Endothelial cell of umbilical vein (primary cell): ENCODE results near the gene CD58. TPM values are rescaled to one million over a fixed set of nuclear protein-coding genes. Genes with fewer than 3 reads are reported as not detected.

ENCODE experiments used
- BruUV-seq: library from RNA; stranded (reverse); fragments of 400-500 nt; replicated peaks from 2 replicates; lab custom pipeline; 2021; lab: Mats Ljungman, UMichigan
- CTCF ChIA-PET: fragments of 300-600, 350-600 bp; sonication (Branson Sonifier 250); formaldehyde crosslinking; loops from one replicate; lab custom pipeline; 2021; ENCODE audit warnings: antibody characterized with exemption, inconsistent platforms; lab: Charles Lee
- POLR2A ChIA-PET: fragments of 300-600, 350-600 bp; sonication (Branson Sonifier 250); formaldehyde crosslinking; loops from one replicate; lab custom pipeline; 2021; ENCODE audit warnings: antibody characterized with exemption, inconsistent platforms; lab: Charles Lee
- DNase-seq: peaks from one replicate; pipeline ENCODE4 v3.0.0-alpha.2; 2011; ENCODE audit warnings: low read depth, low spot score
- FAIRE-seq: peaks from 2 replicates; lab custom pipeline; 2011; peaks lifted over from hg19 to GRCh38; lab: Jason Lieb, UNC
- H2AFZ ChIP-seq: 2 replicates; pipeline ENCODE4 v1.6.0; 2012; ENCODE audit warnings: low read depth, low read length, control low read depth, inconsistent platforms
- H3K27ac ChIP-seq: 2 replicates; pipeline ENCODE4 v1.5.1; 2011; ENCODE audit warnings: low read depth, mild to moderate bottlenecking, control low read depth, low read length, moderate library complexity; ENCODE audit not compliant: insufficient read depth
- H3K27me3 ChIP-seq, 2 experiments: 2 replicates each; pipeline versions ENCODE4 v1.6.0 to v1.6.1; 2011; ENCODE audit warnings: low read length in 2 of 2, mixed read lengths in 1 of 2; ENCODE audit not compliant: control insufficient read depth in 2 of 2, insufficient read depth in 2 of 2
- H3K36me3 ChIP-seq, 2 experiments: 2 replicates in 1 of 2; 3 replicates in 1 of 2; pipeline ENCODE4 v1.5.1; 2011; ENCODE audit warnings: low read length in 2 of 2, mild to moderate bottlenecking in 1 of 2, moderate library complexity in 1 of 2; ENCODE audit not compliant: control insufficient read depth in 2 of 2, insufficient read depth in 2 of 2; ENCODE audit errors: extremely low read depth in 1 of 2
- H3K4me1 ChIP-seq: 3 replicates; pipeline ENCODE4 v1.5.1; 2011; ENCODE audit warnings: mild to moderate bottlenecking, low read length; ENCODE audit not compliant: control insufficient read depth, insufficient read depth; ENCODE audit errors: extremely low read depth
- H3K4me2 ChIP-seq: 2 replicates; pipeline ENCODE4 v1.6.1; 2011; ENCODE audit warnings: low read length, control low read depth, mixed read lengths; ENCODE audit not compliant: insufficient read depth
- H3K4me3 ChIP-seq, 3 experiments: fragments of 200-600 bp in 1 of 3; sonication (generic), shearing (Covaris generic) in 1 of 3; replicated peaks in 1 of 3; 2 replicates each; pipeline ENCODE4 v1.5.1; 2011 to 2016; ENCODE audit warnings: control low read depth in 3 of 3, low read length in 3 of 3, mild to moderate bottlenecking in 2 of 3, inconsistent platforms in 1 of 3, low read depth in 1 of 3, moderate library complexity in 1 of 3; ENCODE audit not compliant: insufficient read depth in 1 of 3
- H3K79me2 ChIP-seq: 2 replicates; pipeline ENCODE4 v1.6.0; 2012; ENCODE audit warnings: low read length, inconsistent platforms; ENCODE audit not compliant: control insufficient read depth, insufficient read depth
- H3K9ac ChIP-seq: replicated peaks from 2 replicates; pipeline ENCODE3; 2011; ENCODE audit warnings: low read length, control low read depth; ENCODE audit not compliant: insufficient read depth; ENCODE audit errors: extremely low read depth
- H3K9me1 ChIP-seq: replicated peaks from 3 replicates; pipeline ENCODE4 v1.6.0; 2011; ENCODE audit warnings: mild to moderate bottlenecking, low read length; ENCODE audit not compliant: control insufficient read depth, insufficient read depth; ENCODE audit errors: extremely low read depth
- H3K9me3 ChIP-seq: replicated peaks from 2 replicates; pipeline ENCODE4 v1.5.1; 2012; ENCODE audit warnings: low read length, inconsistent platforms; ENCODE audit not compliant: control insufficient read depth, insufficient read depth
- H4K20me1 ChIP-seq: replicated peaks from 2 replicates; pipeline ENCODE3; 2011; ENCODE audit warnings: mild to moderate bottlenecking, low read length; ENCODE audit not compliant: control insufficient read depth, insufficient read depth; ENCODE audit errors: extremely low read depth
- EZH2 ChIP-seq: IDR thresholded peaks from 2 replicates; pipeline ENCODE4 v1.6.1; 2012; ENCODE audit warnings: borderline replicate concordance, low read depth, mild to moderate bottlenecking, moderate library complexity, low read length, inconsistent platforms; ENCODE audit not compliant: severe bottlenecking
- FOS ChIP-seq: IDR thresholded peaks from 2 replicates; pipeline ENCODE4 v1.6.1; 2011; ENCODE audit warnings: mild to moderate bottlenecking, low read length, moderate library complexity, borderline replicate concordance; ENCODE audit not compliant: insufficient read depth
- GATA2 ChIP-seq: IDR thresholded peaks from 2 replicates; pipeline ENCODE4 v1.7.0; 2011; ENCODE audit warnings: low read depth, mild to moderate bottlenecking, moderate library complexity, mixed read lengths, low read length; ENCODE audit not compliant: insufficient read length, insufficient read depth
- JUN ChIP-seq: IDR thresholded peaks from 2 replicates; pipeline ENCODE4 v1.6.1; 2011; ENCODE audit warnings: borderline replicate concordance, low read depth; ENCODE audit not compliant: insufficient read length, insufficient read depth
- MYC ChIP-seq: IDR thresholded peaks from one replicate; pipeline ENCODE4 v1.6.1; 2011; ENCODE audit warnings: mild to moderate bottlenecking, low read depth, low read length
- POLR2A ChIP-seq: IDR thresholded peaks from 2 replicates; pipeline ENCODE4 v1.6.1; 2012; ENCODE audit warnings: low read depth, mild to moderate bottlenecking, control low read depth, low read length
- POLR2AphosphoS5 ChIP-seq: IDR thresholded peaks from 2 replicates; pipeline ENCODE4 v1.6.1; 2012; ENCODE audit warnings: low read depth, mild to moderate bottlenecking, control low read depth, low read length, moderate library complexity; ENCODE audit not compliant: insufficient read depth
- dilution Hi-C: fragments of 300-500 bp; cut with MboI; formaldehyde crosslinking; loops from one replicate; pipeline ENCODE4 v1.15.0; 2019; ENCODE audit warnings: low sequenced_read_pairs; ENCODE audit not compliant: extremely low pct_ligation_motif_present
- intact Hi-C: fragments of 100-400 bp; cut with micrococcal nuclease; formaldehyde crosslinking; loops from one replicate; pipeline ENCODE4 v1.10.0; 2022
- polyA plus RNA-seq, 4 experiments: library from polyadenylated mRNA; depleted of rRNA in 3 of 4; stranded (reverse) in 3 of 4; unstranded in 1 of 4; fragments of >200 nt; gene quantifications; 2 replicates each; pipeline versions ENCODE4 v1.2.1 to v1.2.3, GENCODE V29; 2011 to 2012; ENCODE audit warnings: missing spikeins in 1 of 4
- total RNA-seq: library from RNA; stranded (reverse); gene quantifications from 2 replicates; pipeline ENCODE4 v1.2.3, GENCODE V29; 2021
- TF ChIP-seq, protein P1 (sequence below), 2 donors: IDR thresholded peaks; 1 replicate in 1 of 2; 2 replicates in 1 of 2; pipeline ENCODE4 v1.5.1; 2011; ENCODE audit warnings: low read length in 2 of 2, mild to moderate bottlenecking in 2 of 2, moderate library complexity in 2 of 2, control low read depth in 1 of 2, inconsistent platforms in 1 of 2, low read depth in 1 of 2; ENCODE audit not compliant: insufficient read depth in 1 of 2; ENCODE audit errors: extremely low read depth in 1 of 2
- TF ChIP-seq, protein P2 (sequence below): IDR thresholded peaks from 2 replicates; pipeline ENCODE4 v1.6.1; 2011; ENCODE audit not compliant: insufficient read depth, insufficient read length

Gene CD58
- total and polyA plus RNA-seq, 2 donors (not counting 3 experiments of a cell fraction or from before 2014, with no cell fraction given), result 9.8 to 12.7 TPM

GRCh38 chr1:116573431-116574095 is 2.7 kb upstream of the CD58 start:
- dilution Hi-C loops (no loop called here), intact Hi-C loops (loop anchor here (1.0 to 10.0 kb wide), 10 partner anchors 23 to 549 kb away; partner anchors contain the start of genes ATP1A1 and TRIM45)
- CTCF ChIA-PET, result interaction anchor here (1.0 to 5.1 kb wide), 5 partner anchors 22 to 487 kb away, joined by 3 to 155 read pairs (median 8); partner anchors contain the start of gene TTF2
- Histone ChIP-seq H3K27me3 (peaks cover 8 to 16% of the 10 kb centered on the region in 2 experiments), H3K9me1 (no peaks in the 10 kb centered on the region), H3K4me2 (no peak overlapping the region), H3K36me3 (no peaks in the 10 kb centered on the region), H3K4me1 (peaks cover 9% of the 10 kb centered on the region), H4K20me1 (no peaks in the 10 kb centered on the region), H3K79me2 (no peaks in the 10 kb centered on the region), H3K27ac (no peak overlapping the region), H3K9me3 (no peaks in the 10 kb centered on the region), H2AFZ (no peak overlapping the region), H3K9ac (no peak overlapping the region), H3K4me3 (no peak overlapping the region)
- no peak for TF ChIP-seq EZH2
- TF ChIP-seq, protein P1, sequence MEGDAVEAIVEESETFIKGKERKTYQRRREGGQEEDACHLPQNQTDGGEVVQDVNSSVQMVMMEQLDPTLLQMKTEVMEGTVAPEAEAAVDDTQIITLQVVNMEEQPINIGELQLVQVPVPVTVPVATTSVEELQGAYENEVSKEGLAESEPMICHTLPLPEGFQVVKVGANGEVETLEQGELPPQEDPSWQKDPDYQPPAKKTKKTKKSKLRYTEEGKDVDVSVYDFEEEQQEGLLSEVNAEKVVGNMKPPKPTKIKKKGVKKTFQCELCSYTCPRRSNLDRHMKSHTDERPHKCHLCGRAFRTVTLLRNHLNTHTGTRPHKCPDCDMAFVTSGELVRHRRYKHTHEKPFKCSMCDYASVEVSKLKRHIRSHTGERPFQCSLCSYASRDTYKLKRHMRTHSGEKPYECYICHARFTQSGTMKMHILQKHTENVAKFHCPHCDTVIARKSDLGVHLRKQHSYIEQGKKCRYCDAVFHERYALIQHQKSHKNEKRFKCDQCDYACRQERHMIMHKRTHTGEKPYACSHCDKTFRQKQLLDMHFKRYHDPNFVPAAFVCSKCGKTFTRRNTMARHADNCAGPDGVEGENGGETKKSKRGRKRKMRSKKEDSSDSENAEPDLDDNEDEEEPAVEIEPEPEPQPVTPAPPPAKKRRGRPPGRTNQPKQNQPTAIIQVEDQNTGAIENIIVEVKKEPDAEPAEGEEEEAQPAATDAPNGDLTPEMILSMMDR (IDR thresholded peaks at IDR 0.05; ENCODE audit: extremely low read depth in 1 of 2, insufficient read depth in 1 of 2, low read depth in 1 of 2, low read length in 2 of 2), result no peak
- no peak for TF ChIP-seq MYC
- no peak for TF ChIP-seq POLR2A
- TF ChIP-seq POLR2AphosphoS5, result no peak
- TF ChIP-seq JUN, result no peak
- no peak for TF ChIP-seq GATA2
- TF ChIP-seq, protein P2, sequence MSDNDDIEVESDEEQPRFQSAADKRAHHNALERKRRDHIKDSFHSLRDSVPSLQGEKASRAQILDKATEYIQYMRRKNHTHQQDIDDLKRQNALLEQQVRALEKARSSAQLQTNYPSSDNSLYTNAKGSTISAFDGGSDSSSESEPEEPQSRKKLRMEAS, result no peak
- TF ChIP-seq FOS, result no peak
- BruUV-seq, result no TSS peak
- DNase-seq (no peak), FAIRE-seq (no peak)
- POLR2A ChIA-PET, result no interaction called here
